HS-5 (cell line): ENCODE results near the gene MUC20.
"Not testable (repeated sequence)": the region's sequence is repeated elsewhere in the genome, so short reads cannot be mapped to it uniquely, and the experiment has no call there.

Experiments
- DNase-seq: peaks from one replicate; pipeline ENCODE4 v3.0.0-alpha.2; 2012; ENCODE audit warnings: low read depth

Gene MUC20

GRCh38 chr3:195710126-195710905 lies 10.5 kb upstream of the MUC20 start:
- not testable (repeated sequence) for DNase-seq

- not testable (repeated sequence) for DNase-seq
These were observed 9.5 kb upstream of the MUC20 start for GRCh38 chr3:195711091-195711812.

- no peak for DNase-seq
These were observed 8.8 kb upstream of the MUC20 start for GRCh38 chr3:195711813-195712534.

GRCh38 chr3:195712535-195712910 lies 8.3 kb upstream of the MUC20 start:
- not testable (repeated sequence) for DNase-seq

DNA sequence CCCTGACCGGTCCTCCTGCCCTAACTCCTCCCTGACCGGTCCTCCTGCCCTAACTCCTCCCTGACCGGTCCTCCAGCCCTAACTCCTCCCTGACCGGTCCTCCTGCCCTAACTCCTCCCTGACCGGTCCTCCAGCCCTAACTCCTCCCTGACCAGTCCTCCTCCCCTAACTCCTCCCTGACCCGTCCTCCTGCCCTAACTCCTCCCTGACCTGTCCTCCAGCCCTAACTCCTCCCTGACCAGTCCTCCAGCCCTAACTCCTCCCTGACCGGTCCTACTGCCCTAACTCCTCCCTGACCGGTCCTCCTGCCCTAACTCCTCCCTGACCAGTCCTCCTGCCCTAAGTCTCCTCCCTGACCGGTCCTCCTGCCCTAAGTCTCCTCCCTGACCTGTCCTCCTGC lies 7.6 kb upstream of the MUC20 start:
- DNase-seq, result not testable (repeated sequence)

DNA sequence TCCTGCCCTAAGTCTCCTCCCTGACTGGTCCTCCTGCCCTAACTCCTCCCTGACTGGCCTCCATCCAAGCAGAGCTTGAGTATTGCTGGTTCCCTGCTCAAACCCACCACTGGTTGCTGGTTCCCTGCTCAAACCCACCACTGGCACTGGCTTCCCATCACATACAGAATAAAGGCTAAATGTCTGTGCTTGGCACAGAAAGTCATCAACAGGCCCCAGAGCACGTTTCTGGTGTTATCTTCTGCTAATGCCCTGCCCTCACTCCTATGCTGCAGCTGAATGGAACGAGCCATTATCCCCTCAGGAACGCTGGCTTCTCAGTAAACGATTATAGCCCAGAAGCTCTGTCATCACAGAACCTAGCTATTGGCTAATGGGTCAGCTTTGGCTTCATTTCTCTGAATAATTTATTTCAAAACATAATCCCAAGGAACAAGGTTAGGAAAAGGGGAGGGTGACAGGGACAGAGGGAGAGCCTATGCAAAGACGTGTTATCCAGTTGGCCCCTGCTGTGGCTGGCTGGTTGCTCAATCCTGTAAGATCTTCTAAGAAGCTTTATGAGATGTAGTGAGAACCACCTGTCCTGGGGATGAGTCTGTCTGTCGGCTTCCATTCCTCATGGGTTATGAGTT lies 6.3 kb upstream of the MUC20 start:
- DNase-seq, result no peak

DNA sequence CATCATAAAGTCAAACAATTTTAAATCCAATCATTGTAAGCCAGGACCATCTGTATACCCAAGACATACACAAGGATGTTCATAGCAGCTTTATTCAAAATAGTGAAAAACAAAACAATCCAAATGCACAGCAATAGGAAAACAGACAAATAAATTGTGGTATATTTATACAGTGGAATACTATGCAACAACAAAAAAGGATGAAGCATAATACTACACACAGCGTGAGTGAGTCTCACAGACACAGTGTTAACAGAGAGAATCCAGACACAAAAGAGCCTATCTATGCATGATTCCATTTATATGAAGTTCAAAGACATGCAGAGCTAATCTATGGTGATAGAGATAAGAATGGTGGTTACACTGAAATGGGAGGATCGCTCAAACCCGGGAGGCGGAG lies 5.6 kb upstream of the MUC20 start:
- no peak for DNase-seq

GRCh38 chr3:195715583-195716266 lies 5.1 kb upstream of the MUC20 start:
- no peak for DNase-seq

DNA sequence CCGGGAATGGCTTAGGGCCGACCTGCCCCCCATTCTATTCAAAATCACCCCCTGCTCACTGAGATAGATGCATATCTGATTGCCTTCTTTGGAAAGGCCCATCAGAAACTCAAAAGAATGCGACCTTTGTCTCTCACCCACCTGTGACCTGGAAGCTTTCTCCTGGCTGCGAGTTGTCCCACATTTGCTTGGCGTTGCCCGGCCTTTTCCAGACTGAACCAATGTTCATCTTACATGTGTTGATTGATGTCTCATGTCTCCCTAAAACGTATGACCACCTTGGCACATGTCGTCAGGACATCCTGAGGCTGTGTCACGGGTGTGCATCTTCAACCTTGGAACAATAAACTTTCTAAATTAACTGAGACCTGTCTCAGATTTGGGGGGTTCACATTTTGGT lies 3.4 kb upstream of the MUC20 start:
- no peak for DNase-seq

DNA sequence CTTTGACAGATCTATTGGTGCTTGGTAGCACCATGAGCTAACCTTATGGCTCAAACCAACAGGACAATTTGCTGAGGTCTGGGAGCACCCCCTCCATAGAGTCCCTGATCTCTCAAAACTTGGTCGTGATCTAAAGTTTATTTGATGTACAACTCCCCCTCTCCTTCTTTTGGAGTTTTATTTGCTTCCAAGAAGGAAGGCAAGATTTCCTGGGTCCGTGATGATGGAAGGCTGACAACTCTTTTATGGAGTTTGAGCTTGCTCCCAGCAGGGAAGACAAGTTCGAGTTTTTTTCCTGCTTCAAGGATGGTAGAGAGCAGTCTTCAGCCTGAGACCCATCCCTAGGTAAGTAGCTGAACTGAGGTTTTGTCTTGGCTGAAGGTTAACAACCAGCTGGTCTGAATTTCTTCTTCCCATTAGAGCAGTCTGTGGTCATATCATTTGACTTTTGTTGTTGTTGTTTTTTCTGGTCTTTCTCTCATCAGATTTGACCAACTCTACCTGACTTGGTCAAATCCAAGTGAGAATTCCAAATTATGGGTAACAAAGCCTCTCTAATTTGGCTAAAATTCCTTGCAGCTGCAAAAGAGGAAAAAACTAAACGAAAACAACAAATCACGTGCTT lies 2.8 kb upstream of the MUC20 start:
- no peak for DNase-seq

DNA sequence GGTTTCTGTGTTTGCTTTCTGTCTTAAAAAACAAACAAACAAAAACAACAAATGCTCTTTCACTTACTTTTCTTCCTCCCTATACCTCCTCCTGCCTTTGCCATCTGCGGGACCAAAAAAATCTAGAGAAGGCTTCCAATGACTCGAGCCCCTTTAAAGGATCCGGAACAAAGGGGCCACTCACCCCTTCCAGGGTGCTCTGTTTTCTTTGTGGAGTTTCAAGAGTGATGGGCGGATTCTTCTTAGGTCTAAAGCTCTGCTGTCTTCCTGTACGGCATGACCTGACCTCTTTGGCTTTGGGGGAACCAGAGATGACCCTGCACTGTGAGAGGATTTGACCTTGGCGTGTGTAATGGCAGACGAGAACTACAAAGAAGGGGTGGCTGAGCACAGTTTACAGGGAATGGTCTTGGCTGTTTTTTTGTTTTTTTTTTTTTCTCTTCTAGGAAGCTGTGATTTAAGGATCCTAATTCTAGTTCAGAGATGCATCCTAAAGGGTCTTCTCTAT lies 2.2 kb upstream of the MUC20 start:
- DNase-seq, result no peak

DNA sequence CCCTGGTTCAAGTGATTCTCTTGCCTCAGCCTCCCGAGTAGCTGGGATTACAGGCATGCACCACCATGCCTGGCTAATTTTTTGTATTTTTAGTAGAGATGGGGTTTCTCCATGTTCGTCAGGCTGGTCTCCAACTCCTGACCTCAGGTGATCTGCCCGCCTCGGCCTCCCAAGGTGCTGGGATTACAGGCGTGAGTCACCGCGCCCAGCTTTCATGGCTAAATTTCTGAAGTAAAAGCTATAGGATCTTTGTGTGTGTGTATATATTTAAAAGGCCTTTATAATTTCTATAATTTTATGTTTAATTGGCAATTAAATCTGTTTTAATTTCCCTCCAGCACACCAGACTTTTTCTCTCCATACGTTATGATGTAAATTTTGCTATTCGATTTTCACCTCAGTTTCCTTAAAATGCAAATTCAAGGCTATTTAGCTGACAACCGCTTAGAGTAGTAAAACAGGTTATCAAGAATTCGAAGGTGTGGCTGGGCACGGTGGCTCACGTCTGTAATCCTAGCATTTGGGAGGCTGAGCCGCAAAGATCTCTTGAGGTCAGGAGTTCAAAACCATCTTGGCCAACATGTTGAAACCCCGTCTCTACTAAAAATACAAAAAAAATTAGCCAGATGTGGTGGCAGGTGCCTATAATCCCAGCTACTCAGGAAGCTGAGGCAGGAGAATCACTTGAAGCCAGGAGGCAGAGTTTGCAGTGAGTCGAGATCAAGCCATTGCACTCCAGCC lies 1.1 kb upstream of the MUC20 start:
- DNase-seq, result not testable (repeated sequence)

DNA sequence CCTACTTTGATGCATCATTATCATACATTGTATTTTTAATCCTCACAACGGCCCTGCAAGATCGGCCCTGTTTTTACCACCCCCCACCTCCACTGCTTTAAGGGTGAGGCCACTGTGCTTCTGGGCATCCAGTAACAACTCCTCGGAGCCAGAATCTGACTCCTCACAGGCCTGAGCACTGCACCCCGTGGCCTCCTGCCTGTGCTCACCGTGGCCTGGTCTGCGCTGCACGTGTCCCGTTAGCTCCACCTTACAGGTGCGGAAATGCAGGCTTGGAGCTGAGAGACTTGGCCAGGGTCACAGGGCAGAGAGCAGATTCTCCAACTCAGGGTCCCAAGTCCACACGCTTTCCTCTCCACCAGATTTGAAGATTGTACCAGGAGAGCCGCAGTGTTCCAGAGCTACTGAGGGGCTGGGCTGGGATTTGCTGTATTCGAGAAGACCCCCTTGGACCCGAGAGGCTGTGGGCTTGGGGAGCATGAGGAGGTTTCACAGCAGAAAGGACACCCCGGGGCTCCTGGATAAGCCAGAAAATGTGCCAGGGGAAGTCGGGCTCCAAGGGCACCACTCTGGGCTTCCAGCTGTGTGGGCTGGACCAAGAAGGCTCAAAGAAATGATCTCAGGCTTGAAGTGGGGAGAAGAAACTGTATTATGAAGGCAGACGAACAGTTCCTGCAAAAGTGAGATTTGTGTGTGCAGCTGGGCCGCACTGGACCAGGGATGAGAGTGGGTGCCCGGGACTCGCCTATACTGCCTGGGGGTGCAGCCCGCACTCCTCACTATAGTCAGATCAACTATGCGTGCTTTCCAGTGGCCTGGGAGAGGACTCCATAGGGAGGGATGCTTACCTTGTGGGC lies 1.6 kb downstream of the MUC20 start:
- not testable (repeated sequence) for DNase-seq

GRCh38 chr3:195722996-195723345 lies 2.2 kb downstream of the MUC20 start:
- DNase-seq, result not testable (repeated sequence)

GRCh38 chr3:195724363-195724762 lies 3.6 kb downstream of the MUC20 start:
- DNase-seq, result not testable (repeated sequence)

- DNase-seq, result not testable (repeated sequence)
These were observed 5.3 kb downstream of the MUC20 start for GRCh38 chr3:195725916-195726740.

DNA sequence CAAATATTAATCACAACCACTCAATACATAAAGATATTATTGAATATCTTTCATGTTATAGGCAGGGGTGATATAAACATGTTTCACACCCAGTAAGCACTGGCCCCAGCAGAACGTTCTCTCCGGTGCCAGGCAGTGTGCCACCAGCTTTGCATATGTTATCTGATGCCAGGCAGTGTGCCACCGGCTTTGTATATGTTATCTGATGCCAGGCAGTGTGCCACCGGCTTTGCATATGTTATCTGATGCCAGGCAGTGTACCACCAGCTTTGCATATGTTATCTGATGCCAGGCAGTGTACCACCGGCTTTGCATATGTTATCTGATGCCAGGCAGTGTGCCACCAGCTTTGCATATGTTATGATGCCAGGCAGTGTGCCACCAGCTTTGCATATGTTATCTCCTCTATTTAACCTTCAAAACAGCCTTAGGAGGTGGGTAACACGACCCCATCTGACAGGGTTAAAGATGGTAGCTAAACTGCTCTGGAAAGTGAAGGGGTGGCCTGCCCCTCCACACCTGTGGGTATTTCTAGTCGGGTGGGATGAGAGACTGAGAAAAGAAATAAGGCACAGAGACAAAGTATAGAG lies 6.9 kb downstream of the MUC20 start:
- DNase-seq, result no peak

DNA sequence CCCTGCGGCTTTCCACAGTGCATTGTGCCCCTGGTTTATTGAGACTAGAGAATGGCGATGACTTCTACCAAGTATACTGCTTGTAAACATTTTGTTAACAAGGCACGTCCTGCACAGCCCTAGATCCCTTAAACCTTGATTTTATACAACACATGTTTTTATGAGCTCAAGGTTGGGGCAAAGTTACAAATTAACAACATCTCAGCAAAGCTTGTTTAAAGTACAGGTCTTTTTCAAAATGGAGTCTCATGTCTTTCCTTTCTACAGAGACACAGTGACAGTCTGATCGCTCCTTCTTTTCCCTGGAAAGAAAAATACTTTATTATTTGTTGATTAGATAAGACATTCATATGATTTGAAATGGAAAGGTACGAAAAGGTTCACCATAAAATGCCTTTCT lies 8.0 kb downstream of the MUC20 start:
- DNase-seq, result not testable (repeated sequence)
